Measurements from ENCODE around the gene ZC3HAV1L.
"Not testable (repeated sequence)": the region's sequence is repeated elsewhere in the genome, so short reads cannot be mapped to it uniquely, and the experiment has no call there.

Gene ZC3HAV1L

DNA sequence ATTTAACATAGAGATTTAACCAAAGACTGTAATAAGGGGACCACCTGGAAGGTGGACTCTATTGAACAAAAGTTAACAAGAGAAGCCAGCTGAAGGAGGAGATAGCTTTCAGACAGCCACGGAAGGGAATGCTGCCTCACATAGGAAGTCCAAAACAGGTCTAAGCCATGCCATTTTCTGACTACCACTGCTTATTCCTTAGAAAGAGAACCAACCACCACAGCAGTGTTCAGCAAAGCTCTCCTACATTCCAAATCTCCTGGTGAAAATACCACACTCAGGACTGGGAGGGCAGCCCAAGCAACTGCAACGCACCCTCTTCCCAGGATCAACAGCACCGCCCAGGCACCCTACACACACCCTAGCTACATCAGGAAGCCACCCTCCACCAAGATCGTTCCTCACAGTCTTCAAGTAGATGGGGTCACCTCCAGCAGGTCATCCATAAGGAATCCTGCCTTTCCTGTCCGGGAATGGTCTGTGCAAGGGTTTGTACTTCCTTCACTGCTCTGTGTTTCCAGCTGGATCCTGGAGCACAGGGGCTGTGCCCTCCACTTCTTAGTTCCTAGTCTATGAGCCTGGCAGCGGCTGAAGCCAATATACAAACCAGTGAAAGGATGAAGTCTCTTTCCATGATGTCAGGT lies 57.2 kb downstream of the ZC3HAV1L start:
- Histone ChIP-seq H3K9me3 (ENCODE audit: control insufficient read depth, insufficient read depth, low read length) (no peaks in the 10 kb centered on the region), H3K9ac (ENCODE audit: low read depth, low read length) (no peak overlapping the region), H3K4me1 (ENCODE audit: insufficient read depth, low read length) (peaks cover 29% of the 10 kb centered on the region), H3K36me3 (ENCODE audit: insufficient read depth, low read length) (no peaks in the 10 kb centered on the region)

DNA sequence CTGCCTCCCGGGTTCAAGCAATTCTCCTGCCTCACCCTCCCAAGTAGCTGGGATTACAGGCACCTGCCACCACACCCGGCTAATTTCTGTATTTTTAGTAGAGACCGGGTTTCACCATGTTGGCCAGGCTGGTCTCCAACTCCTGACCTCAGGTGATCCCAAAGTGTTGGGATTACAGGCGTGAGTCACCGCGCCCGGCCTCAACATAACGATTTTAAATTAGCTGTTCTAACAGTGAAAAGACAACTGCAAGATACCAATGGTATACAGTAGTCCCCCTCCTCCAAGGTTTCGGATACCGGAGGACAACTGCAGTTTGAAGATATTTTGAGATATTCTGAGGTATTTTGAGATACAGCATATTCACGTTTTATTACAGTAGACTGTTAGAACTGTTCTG lies 59.7 kb downstream of the ZC3HAV1L start:
- H3K9ac ChIP-seq (ENCODE audit: low read depth, low read length); H3K9me3 ChIP-seq (ENCODE audit: control insufficient read depth, insufficient read depth, low read length); H3K36me3 ChIP-seq (ENCODE audit: insufficient read depth, low read length): not testable (repeated sequence)
- peaks cover 29% of the 10 kb centered on the region for H3K4me1 ChIP-seq (ENCODE audit: insufficient read depth, low read length)
